ENCODE measurements around the gene ATP13A4.

The ATP13A4 gene

GRCh38 chr3:193552923-193553322, 1.8 kb downstream of the ATP13A4 start:
- Histone ChIP-seq H3K9me3 (ENCODE audit: insufficient read depth, low read length) (no peaks in the 10 kb centered on the region), H4K20me1 (ENCODE audit: insufficient read depth, low read length) (no peaks in the 10 kb centered on the region), H3K9ac (ENCODE audit: low read length) (no peak overlapping the region), H3K79me2 (ENCODE audit: low read length) (no peaks in the 10 kb centered on the region), H3K36me3 (replicated peaks; ENCODE audit: low read depth, low read length) (no peaks in the 10 kb centered on the region), H3K4me3 (ENCODE audit: low read length) (no peak overlapping the region), H3K4me2 (ENCODE audit: low read length) (no peak overlapping the region), H3K4me1 (ENCODE audit: low read length) (no peaks in the 10 kb centered on the region), H3K27ac (ENCODE audit: low read length) (no peak overlapping the region), H2AFZ (ENCODE audit: low read depth, low read length) (no peak overlapping the region), H3K27me3 (ENCODE audit: low read depth, low read length) (no peaks in the 10 kb centered on the region)
- no peak for TF ChIP-seq EZH2phosphoT487 (IDR thresholded peaks at IDR 0.05; ENCODE audit: low read depth)

GRCh38 chr3:193548406-193548805, 6.3 kb downstream of the ATP13A4 start:
- TF ChIP-seq EZH2phosphoT487 (IDR thresholded peaks at IDR 0.05; ENCODE audit: low read depth): no peak
- TF ChIP-seq CTCF (IDR thresholded peaks at IDR 0.05; ENCODE audit: low read depth, low read length): no peak

GRCh38 chr3:193546129-193546528, 8.6 kb downstream of the ATP13A4 start:
- Histone ChIP-seq H3K4me1 (ENCODE audit: low read length) (no peaks in the 10 kb centered on the region), H4K20me1 (ENCODE audit: insufficient read depth, low read length) (no peaks in the 10 kb centered on the region), H3K4me3 (ENCODE audit: low read length) (no peak overlapping the region), H3K9ac (ENCODE audit: low read length) (no peak overlapping the region), H3K36me3 (replicated peaks; ENCODE audit: low read depth, low read length) (no peaks in the 10 kb centered on the region), H3K79me2 (ENCODE audit: low read length) (no peaks in the 10 kb centered on the region), H3K4me2 (ENCODE audit: low read length) (no peak overlapping the region), H3K27me3 (ENCODE audit: low read depth, low read length) (no peaks in the 10 kb centered on the region), H3K27ac (ENCODE audit: low read length) (no peak overlapping the region), H2AFZ (ENCODE audit: low read depth, low read length) (no peak overlapping the region), H3K9me3 (ENCODE audit: insufficient read depth, low read length) (no peaks in the 10 kb centered on the region)
- TF ChIP-seq CTCF (IDR thresholded peaks at IDR 0.05; ENCODE audit: low read depth, low read length) (no peak), EZH2phosphoT487 (IDR thresholded peaks at IDR 0.05; ENCODE audit: low read depth) (no peak)

More at GRCh38 chr3:193548406-193548805, 6.3 kb downstream of the ATP13A4 start:
- H3K9ac ChIP-seq (ENCODE audit: low read length): no peak overlapping the region
- no peaks in the 10 kb centered on the region for H3K36me3 ChIP-seq (replicated peaks; ENCODE audit: low read depth, low read length)
- H3K27me3 ChIP-seq (ENCODE audit: low read depth, low read length): no peaks in the 10 kb centered on the region
- no peak overlapping the region for H3K4me2 ChIP-seq (ENCODE audit: low read length)
- H3K79me2 ChIP-seq (ENCODE audit: low read length): no peaks in the 10 kb centered on the region
- H4K20me1 ChIP-seq (ENCODE audit: insufficient read depth, low read length): no peaks in the 10 kb centered on the region
- no peak overlapping the region for H3K27ac ChIP-seq (ENCODE audit: low read length)
- H2AFZ ChIP-seq (ENCODE audit: low read depth, low read length): no peak overlapping the region
- H3K4me1 ChIP-seq (ENCODE audit: low read length): no peaks in the 10 kb centered on the region
- no peaks in the 10 kb centered on the region for H3K9me3 ChIP-seq (ENCODE audit: insufficient read depth, low read length)
- H3K4me3 ChIP-seq (ENCODE audit: low read length): no peak overlapping the region

- H3K9ac ChIP-seq (ENCODE audit: low read length): no peak overlapping the region
- no peaks in the 10 kb centered on the region for H3K27me3 ChIP-seq (ENCODE audit: low read depth, low read length)
- H3K4me2 ChIP-seq (ENCODE audit: low read length): no peak overlapping the region
- H3K27ac ChIP-seq (ENCODE audit: low read length): no peak overlapping the region
- TF ChIP-seq CTCF (IDR thresholded peaks at IDR 0.05; ENCODE audit: low read depth, low read length) (no peak), EZH2phosphoT487 (IDR thresholded peaks at IDR 0.05; ENCODE audit: low read depth) (no peak)
- H3K4me3 ChIP-seq (ENCODE audit: low read length): no peak overlapping the region
- H3K36me3 ChIP-seq (replicated peaks; ENCODE audit: low read depth, low read length): no peaks in the 10 kb centered on the region
- no peak overlapping the region for H2AFZ ChIP-seq (ENCODE audit: low read depth, low read length)
- H4K20me1 ChIP-seq (ENCODE audit: insufficient read depth, low read length): no peaks in the 10 kb centered on the region
- no peaks in the 10 kb centered on the region for H3K9me3 ChIP-seq (ENCODE audit: insufficient read depth, low read length)
- no peaks in the 10 kb centered on the region for H3K4me1 ChIP-seq (ENCODE audit: low read length)
- no peaks in the 10 kb centered on the region for H3K79me2 ChIP-seq (ENCODE audit: low read length)
These were observed 9.4 kb downstream of the ATP13A4 start for GRCh38 chr3:193545304-193545703.

- Histone ChIP-seq H3K36me3 (replicated peaks; ENCODE audit: low read depth, low read length) (no peaks in the 10 kb centered on the region), H3K4me3 (ENCODE audit: low read length) (no peak overlapping the region), H4K20me1 (ENCODE audit: insufficient read depth, low read length) (no peaks in the 10 kb centered on the region), H3K4me1 (ENCODE audit: low read length) (no peaks in the 10 kb centered on the region), H3K4me2 (ENCODE audit: low read length) (no peak overlapping the region), H3K9ac (ENCODE audit: low read length) (no peak overlapping the region), H2AFZ (ENCODE audit: low read depth, low read length) (no peak overlapping the region), H3K79me2 (ENCODE audit: low read length) (no peaks in the 10 kb centered on the region), H3K27me3 (ENCODE audit: low read depth, low read length) (no peaks in the 10 kb centered on the region), H3K9me3 (ENCODE audit: insufficient read depth, low read length) (no peaks in the 10 kb centered on the region), H3K27ac (ENCODE audit: low read length) (no peak overlapping the region)
- TF ChIP-seq CTCF (IDR thresholded peaks at IDR 0.05; ENCODE audit: low read depth, low read length) (no peak), EZH2phosphoT487 (IDR thresholded peaks at IDR 0.05; ENCODE audit: low read depth) (no peak)
These were observed 10.4 kb downstream of the ATP13A4 start for GRCh38 chr3:193544289-193544688.

Data from OCI-LY3 (cell line).